GM19043 (cell line): Measurements from ENCODE around the gene DIP2A.
"Not testable (repeated sequence)": the region's sequence is repeated elsewhere in the genome, so short reads cannot be mapped to it uniquely, and the experiment has no call there.

Experiments used
- ATAC-seq: cut with Tn5 transposase; IDR thresholded peaks from one replicate; pipeline ENCODE4 v1.9.1; 2021; ENCODE audit warnings: low read depth; ENCODE audit not compliant: unreplicated experiment

Gene DIP2A

GRCh38 chr21:46553993-46554392 is 95.3 kb downstream of the DIP2A start:
- no peak for ATAC-seq

- ATAC-seq, result no peak
Observed at GRCh38 chr21:46554431-46555224, 95.9 kb downstream of the DIP2A start.

GRCh38 chr21:46555225-46555617 is 96.5 kb downstream of the DIP2A start:
- no peak for ATAC-seq

GRCh38 chr21:46555678-46556077 is 97.0 kb downstream of the DIP2A start:
- ATAC-seq, result no peak

GRCh38 chr21:46556802-46557201 is 98.1 kb downstream of the DIP2A start:
- no peak for ATAC-seq

GRCh38 chr21:46557469-46557868 is 98.8 kb downstream of the DIP2A start:
- ATAC-seq, result no peak

GRCh38 chr21:46557919-46558392 is 99.3 kb downstream of the DIP2A start:
- ATAC-seq, result no peak

- ATAC-seq, result no peak
Observed at GRCh38 chr21:46559291-46559983, 100.7 kb downstream of the DIP2A start.

- no peak for ATAC-seq
Observed at GRCh38 chr21:46560568-46561444, 102.1 kb downstream of the DIP2A start.

- ATAC-seq, result no peak
Observed at GRCh38 chr21:46561445-46562090, 102.9 kb downstream of the DIP2A start.

- ATAC-seq, result no peak
Observed at GRCh38 chr21:46562472-46562871, 103.8 kb downstream of the DIP2A start.

- no peak for ATAC-seq
Observed at GRCh38 chr21:46562964-46563607, 104.4 kb downstream of the DIP2A start.

GRCh38 chr21:46564391-46564790 is 105.7 kb downstream of the DIP2A start:
- ATAC-seq, result no peak

GRCh38 chr21:46567348-46567747 is 108.7 kb downstream of the DIP2A start:
- ATAC-seq, result no peak

GRCh38 chr21:46568562-46568961 is 109.9 kb downstream of the DIP2A start:
- no peak for ATAC-seq

- no peak for ATAC-seq
Observed at GRCh38 chr21:46569081-46569480, 110.4 kb downstream of the DIP2A start.

- ATAC-seq, result no peak
Observed at GRCh38 chr21:46570119-46570518, 111.4 kb downstream of the DIP2A start.

- no peak for ATAC-seq
Observed at GRCh38 chr21:46570631-46571030, 111.9 kb downstream of the DIP2A start.

GRCh38 chr21:46572850-46573249 is 114.2 kb downstream of the DIP2A start:
- no peak for ATAC-seq

- not testable (repeated sequence) for ATAC-seq
Observed at GRCh38 chr21:46577786-46578185, 119.1 kb downstream of the DIP2A start.
